ENCODE results near the gene SLC29A3. TPM values are rescaled to one million over a fixed set of nuclear protein-coding genes. Genes with fewer than 3 reads are reported as not detected.
"Not testable (repeated sequence)": the region's sequence is repeated elsewhere in the genome, so short reads cannot be mapped to it uniquely, and the experiment has no call there.

The SLC29A3 gene
- total and polyA plus RNA-seq, 2 of the 8 experiments (the other 6 are each of a cell fraction or from before 2014, with no cell fraction given) = 14.0 to 24.6 TPM

DNA sequence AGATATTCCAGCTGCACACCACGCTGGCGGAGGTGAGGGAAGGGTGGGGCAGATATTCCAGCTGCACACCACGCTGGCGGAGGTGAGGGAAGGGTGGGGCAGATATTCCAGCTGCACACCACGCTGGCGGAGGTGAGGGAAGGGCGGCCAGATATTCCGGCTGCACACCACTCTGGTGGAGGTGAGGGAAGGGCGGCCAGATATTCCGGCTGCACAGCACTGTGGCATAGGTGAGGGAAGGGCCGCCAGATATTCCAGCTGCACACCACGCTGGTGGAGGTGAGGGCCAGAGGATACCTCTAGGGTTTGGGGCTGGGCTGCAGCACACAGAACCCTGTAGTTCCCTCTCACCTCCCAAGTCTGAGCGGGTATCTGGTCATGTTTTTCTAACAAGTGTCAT lies 22.2 kb upstream of the SLC29A3 start:
- CTCF ChIA-PET (ENCODE audit: partially characterized antibody); H2AFZ ChIP-seq (ENCODE audit: low read length); H4K20me1 ChIP-seq (replicated peaks in 1 of 2; ENCODE audit: control insufficient read depth in 1 of 2, insufficient read depth in 2 of 2, low read length in 2 of 2); H4K5ac ChIP-seq (ENCODE audit: insufficient read length, low read depth, low read length); H3K4me3 ChIP-seq (ENCODE audit: extremely low read depth in 1 of 4, insufficient read depth in 2 of 4, low read depth in 3 of 4, low read length in 4 of 4); H2BK5ac ChIP-seq (ENCODE audit: low read depth, low read length); H2BK12ac ChIP-seq (ENCODE audit: low read depth, low read length); H3K9ac ChIP-seq (replicated peaks in 1 of 4; ENCODE audit: extremely low read depth in 1 of 4, low read depth in 3 of 4, low read length in 3 of 4); H3K79me2 ChIP-seq (ENCODE audit: control insufficient read depth in 1 of 2, insufficient read depth in 2 of 2, low read length in 2 of 2); H2AK5ac ChIP-seq (ENCODE audit: low read depth, low read length); DNase-seq (ENCODE audit: low read depth in 1 of 2, low spot score in 2 of 2); H3K18ac ChIP-seq (ENCODE audit: extremely low read depth, low read length); POLR2A ChIA-PET (ENCODE audit: partially characterized antibody); H3K27ac ChIP-seq (ENCODE audit: low read depth, low read length); FAIRE-seq; H2BK20ac ChIP-seq (ENCODE audit: low read length); H3K4me2 ChIP-seq (ENCODE audit: insufficient read depth in 1 of 2, low read depth in 2 of 2, low read length in 2 of 2); H3K14ac ChIP-seq (ENCODE audit: insufficient read length); H3K23ac ChIP-seq (ENCODE audit: insufficient read length); H2BK15ac ChIP-seq (ENCODE audit: low read length); H3K23me2 ChIP-seq (ENCODE audit: low read depth, low read length); H2BK120ac ChIP-seq (replicated peaks; ENCODE audit: low read depth, low read length); H4K8ac ChIP-seq (ENCODE audit: extremely low read depth, insufficient read depth, low read length); H3K27me3 ChIP-seq (replicated peaks in 1 of 4; ENCODE audit: control insufficient read depth in 3 of 4, extremely low read depth in 1 of 4, insufficient read depth in 3 of 4, low read length in 3 of 4); H4K91ac ChIP-seq (replicated peaks; ENCODE audit: insufficient read length, low read length); H3K4ac ChIP-seq (replicated peaks; ENCODE audit: insufficient read length, low read depth, low read length); H3K79me1 ChIP-seq (ENCODE audit: low read depth, low read length); H3K9me3 ChIP-seq (ENCODE audit: insufficient read depth in 2 of 2, low read depth in 1 of 2, low read length in 1 of 2); H3K4me1 ChIP-seq (replicated peaks in 1 of 4; ENCODE audit: control insufficient read depth in 3 of 4, insufficient read depth in 4 of 4, low read length in 3 of 4); H3K56ac ChIP-seq (replicated peaks; ENCODE audit: insufficient read length, low read depth, low read length): not testable (repeated sequence)
- peaks cover 6 to 49% (median 32%) of the 10 kb centered on the region in 4 experiments; a peak in 7 of 8 replicates for H3K36me3 ChIP-seq (ENCODE audit: control insufficient read depth in 2 of 4, insufficient read depth in 4 of 4, low read length in 3 of 4)
- 91% methylated on average over 13 of the region's 13 CpGs; no CpG with 5 or more reads in 1 of the 2 experiments for WGBS, 2 experiments (ENCODE audit: extremely low coverage in 1 of 2, insufficient coverage in 1 of 2, insufficient read length in 1 of 2, insufficient replicate concordance in 2 of 2, low coverage in 1 of 2, low lambda C conversion rate in 2 of 2, missing lambda C conversion rate in 1 of 2)

Measured in H1 (cell line).